T-helper 22 cell (primary cell): ENCODE measurements around the gene AFMID.
"Not testable (repeated sequence)": the region's sequence is repeated elsewhere in the genome, so short reads cannot be mapped to it uniquely, and the experiment has no call there.

Experiments used
- DNase-seq: peaks from one replicate; pipeline ENCODE4 v3.0.0-alpha.2; 2020; ENCODE audit warnings: low read depth

The AFMID gene, protein sequence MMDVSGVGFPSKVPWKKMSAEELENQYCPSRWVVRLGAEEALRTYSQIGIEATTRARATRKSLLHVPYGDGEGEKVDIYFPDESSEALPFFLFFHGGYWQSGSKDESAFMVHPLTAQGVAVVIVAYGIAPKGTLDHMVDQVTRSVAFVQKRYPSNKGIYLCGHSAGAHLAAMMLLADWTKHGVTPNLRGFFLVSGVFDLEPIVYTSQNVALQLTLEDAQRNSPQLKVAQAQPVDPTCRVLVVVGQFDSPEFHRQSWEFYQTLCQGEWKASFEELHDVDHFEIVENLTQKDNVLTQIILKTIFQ

DNA sequence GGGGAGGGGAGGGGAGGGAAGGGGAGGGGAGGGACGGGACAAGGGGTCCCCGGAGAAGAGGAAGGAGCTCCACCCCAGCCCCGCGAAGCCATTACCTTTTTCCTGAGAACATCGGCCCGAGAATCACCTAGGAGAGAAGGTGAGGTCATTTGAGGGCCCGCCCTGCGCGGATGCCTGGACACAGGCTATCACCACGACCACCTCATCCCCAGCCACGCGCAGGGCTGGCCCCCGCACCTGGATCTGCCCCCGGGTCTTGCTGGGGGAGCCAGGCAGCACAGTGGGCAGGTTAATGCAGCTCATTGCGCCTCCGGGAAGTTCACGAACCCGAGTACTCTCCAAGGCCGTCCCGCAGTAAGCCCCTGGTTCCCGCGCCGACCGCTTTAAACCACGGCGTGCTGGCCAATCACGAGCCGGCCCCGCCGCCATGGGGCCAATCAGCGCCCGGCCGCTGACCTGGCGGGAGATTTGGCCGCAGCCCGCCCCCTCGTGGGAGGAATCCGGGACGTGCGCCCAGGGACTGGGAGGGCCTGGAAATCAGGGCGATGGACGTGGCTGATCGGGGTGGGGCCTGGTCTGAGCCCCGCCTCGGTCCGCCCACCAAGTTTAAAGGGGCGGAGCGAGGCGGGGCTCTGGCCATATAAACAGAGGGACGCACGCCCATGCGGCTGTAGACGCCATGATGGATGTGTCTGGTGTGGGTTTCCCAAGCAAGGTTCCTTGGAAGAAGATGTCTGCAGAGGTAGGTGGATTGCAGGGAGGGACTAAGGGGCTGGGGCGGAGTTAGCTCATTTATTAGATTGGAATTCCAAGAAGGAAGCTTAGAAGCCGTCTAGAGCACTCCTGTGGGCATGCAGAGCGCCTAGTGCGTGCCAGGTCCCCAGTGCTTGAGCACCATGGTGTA, at the start of gene AFMID, which contains the start of gene TK1:
Gene AFMID, plus strand, starts transcription at position 671 of the 904 bp plus-strand sequence. Its CDS starts 9 bp downstream, at position 680.
Gene TK1, minus strand, starts transcription at position 361 of the 904 bp plus-strand sequence. Its CDS starts 58 bp downstream, at position 303.
- peak; percentile 64 for DNase-seq

DNA sequence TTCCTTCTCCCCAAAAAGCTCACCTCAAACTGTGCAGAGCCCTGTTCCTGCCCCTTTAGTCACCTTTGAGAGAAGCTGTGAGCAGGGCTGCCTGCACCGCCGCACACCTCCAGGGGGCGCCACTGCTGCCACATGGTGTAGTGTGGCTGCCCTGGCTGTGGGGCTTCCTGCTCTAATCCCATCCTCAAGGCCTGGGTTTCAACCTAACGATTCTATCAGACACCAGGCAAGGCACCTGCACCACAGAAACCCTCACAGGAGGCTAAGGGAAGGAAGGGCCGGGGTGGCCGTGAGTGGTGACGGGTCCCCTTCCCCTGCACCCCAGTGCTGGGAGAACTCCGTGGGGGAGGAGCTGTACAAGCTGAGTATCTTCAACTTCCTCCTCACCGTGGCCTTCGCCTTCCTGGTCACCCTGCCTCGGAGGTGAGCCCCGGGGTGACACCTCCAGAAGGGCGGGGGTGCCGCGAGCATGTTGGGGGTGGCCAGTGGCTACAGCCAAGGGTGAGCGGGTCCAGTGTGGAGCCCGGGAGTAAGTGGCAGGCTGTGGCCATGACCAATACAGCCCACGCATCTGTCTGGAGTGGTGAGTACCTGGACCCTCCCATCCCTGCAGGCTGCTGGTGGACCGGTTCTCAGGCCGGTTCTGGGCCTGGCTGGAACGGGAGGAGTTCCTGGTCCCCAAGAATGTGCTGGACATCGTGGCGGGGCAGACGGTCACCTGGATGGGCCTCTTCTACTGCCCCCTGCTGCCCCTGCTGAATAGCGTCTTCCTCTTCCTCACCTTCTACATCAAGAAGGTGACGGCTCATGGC, 49.6 kb upstream of the AFMID start:
- no peak for DNase-seq

DNA sequence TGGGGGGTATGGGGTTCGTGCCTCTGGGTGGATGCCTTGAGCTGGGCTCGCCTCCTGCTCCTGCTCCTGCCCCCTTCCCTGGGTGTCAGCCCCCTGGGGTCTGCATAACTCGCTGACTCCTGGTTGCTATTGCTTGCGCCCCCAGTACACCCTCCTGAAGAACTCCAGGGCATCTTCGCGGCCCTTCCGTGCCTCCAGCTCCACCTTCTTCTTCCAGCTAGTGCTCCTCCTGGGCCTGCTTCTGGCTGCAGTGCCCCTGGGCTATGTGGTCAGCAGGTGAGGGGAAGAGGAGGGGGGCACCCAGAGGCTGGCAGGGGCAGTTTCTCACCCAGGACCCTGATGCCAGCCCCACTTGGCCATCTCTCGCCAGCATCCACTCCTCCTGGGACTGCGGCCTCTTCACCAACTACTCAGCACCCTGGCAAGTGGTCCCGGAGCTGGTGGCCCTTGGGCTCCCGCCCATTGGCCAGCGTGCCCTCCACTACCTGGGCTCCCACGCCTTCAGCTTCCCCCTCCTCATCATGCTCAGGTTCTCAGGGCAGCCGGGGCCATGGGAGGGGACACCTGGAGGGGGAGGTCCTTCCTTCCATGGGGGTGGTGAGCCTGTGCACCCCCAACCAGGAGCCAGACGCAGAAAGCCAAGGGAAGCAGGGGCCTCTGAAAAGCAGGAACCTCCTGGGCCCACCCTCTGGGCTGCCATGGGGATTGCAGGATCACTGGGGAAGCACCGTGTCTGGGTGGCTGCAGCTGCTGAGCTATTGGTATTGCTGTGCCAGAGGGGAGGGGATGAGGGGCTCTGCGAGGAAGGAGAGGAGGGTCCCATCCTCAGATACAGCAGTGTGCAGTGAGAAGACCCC, 48.7 kb upstream of the AFMID start:
- DNase-seq = no peak

DNA sequence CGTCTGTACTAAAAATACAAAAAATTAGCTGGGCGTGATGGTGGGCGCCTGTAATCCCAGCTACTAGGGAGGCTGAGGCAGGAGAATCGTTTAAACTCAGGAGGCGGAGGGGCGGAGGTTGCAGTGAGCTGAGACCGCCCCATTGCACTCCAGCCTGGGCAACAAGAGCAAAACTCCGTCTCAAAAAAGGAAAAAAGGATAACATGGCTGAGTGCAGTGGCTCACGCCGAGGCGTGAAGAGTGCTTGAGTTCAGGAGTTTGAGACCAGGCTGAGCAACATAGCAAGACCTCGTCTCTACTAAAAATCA, 47.3 kb upstream of the AFMID start:
- DNase-seq = not testable (repeated sequence)

DNA sequence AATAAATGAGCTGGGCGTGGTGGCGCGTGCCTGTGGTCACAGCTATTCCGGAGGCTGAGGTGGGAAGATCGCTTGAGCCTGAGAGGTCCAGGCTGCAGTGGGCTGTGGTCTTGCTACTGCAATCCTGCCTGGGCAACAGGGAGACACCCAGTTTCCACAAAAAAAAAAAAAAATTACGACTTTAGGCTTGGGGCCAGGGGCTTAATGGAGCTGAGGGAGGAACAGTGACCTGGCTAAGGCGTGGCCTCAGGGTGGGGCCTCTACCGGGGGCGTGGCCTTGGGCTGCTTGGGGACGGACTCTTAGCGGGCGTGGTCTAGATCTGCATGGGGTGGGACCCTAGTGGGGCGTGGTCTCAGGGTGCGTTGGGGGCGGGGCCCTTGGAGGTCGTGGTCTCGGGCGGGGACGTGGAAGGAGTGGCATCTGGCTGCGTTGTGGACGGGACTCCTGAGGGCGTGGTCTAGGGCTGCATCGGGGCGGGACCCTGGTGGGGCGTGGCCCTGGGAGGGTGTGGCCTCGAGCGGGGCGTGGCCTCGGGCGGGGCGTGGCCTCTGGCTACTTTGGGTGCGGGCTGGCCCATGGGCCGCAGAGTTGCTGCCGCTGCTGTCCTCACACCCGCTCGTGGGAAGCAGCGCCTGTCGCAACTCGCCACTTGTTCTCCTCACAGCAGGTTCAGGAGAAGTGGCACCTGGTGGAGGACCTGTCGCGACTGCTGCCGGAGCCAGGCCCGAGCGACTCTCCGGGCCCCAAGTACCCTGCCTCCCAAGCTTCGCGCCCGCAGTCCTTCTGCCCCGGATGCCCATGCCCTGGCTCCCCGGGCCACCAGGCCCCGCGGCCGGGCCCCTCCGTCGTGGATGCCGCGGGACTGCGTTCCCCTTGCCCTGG, 46.8 kb upstream of the AFMID start:
- peak; percentile 92 for DNase-seq

GRCh38 chr17:78141437-78142118, 45.6 kb upstream of the AFMID start:
- DNase-seq = no peak

DNA sequence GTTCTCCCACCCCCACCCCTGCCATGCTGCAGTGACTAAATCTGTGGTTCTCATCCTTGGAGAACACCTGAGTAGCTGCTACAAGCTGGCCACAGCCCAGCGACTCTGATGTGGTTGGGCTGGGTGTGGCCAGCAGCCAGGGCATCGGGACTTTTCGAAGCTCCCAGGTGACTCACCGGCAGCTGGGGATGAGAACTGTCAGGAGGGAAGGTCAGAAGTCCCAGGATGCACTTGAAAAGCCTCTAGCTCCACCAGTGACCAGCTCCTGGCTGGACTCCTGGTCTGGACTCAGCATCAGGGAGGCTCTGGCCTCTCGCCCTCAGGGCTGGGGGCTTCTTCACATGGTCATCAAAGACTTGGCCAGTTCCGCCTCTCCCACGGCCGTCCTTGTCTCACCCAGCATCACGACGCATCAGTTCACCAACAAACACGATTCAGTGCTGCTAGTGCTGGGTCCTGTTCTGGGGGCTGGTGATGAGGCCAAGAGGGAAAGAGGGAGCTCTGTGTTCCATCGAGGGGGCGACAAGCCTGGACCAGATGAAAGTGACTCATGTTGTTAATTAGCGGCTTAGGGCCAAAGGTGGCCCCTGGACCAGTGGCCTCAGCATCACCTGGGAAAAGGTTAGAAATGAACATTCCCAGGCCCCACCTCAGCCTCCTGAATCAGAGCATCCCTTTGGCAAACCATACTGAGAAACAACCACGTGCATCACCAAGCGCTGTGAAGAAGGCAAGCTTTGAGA, 44.9 kb upstream of the AFMID start:
- no peak for DNase-seq

- no peak for DNase-seq
Measured at GRCh38 chr17:78143214-78144146, 43.7 kb upstream of the AFMID start.

GRCh38 chr17:78144147-78144719, 42.9 kb upstream of the AFMID start:
- no peak for DNase-seq

GRCh38 chr17:78144736-78145641, 42.2 kb upstream of the AFMID start:
- no peak for DNase-seq

GRCh38 chr17:78146471-78146869, 40.7 kb upstream of the AFMID start:
- DNase-seq = no peak

DNA sequence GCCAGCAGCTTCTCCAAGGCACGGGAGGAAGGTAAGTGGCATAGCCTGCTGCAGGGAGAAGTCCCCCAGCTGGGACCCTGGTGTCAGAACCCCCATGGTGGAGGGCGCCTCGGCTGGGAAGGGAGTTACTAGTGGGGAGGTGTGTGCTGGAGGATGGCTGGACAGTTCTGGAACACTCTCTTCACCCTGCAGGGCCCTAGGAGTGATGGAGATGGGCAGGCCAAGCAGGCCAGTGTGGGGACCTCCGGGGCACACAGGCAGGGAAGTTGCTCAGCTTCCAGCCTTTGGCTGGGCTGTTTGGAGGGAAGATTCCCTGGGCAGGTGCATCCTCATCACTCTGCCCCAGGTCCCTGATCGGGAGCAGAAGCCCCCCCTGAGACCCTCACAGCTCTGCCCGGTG, 40.3 kb upstream of the AFMID start:
- no peak for DNase-seq

DNA sequence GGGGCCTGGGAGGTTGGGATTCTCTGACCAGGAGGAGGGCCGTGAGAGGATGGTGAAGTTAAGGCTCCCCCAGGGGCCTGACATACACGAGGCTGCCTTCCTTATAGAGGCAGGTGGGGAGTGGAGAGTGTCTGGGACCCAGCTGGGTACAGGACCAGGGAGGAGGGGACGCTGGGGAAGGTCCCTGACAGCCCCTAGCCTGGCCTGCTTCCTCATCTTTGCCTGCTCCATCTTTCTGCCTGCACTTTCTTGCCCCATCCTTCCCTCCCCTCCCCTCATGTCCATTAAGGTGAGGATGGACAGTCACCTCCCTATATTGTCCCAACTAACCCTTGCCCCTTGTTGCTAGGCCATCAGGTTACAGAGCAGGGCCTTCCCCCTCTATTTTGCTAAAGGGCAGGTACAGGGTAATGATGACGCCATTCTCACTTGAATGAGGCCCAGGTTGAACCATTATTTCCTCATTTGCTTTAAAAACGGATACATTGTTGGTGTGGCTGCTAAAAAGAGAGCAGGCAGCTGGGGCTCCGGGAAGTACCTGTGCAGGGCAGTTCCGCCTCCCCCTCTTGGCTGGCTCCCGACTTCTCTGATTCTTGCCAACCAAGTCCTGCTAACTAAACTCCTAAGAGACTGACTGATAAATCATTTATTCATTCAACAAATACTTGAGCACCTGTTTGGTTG, 39.7 kb upstream of the AFMID start:
- DNase-seq = no peak

DNA sequence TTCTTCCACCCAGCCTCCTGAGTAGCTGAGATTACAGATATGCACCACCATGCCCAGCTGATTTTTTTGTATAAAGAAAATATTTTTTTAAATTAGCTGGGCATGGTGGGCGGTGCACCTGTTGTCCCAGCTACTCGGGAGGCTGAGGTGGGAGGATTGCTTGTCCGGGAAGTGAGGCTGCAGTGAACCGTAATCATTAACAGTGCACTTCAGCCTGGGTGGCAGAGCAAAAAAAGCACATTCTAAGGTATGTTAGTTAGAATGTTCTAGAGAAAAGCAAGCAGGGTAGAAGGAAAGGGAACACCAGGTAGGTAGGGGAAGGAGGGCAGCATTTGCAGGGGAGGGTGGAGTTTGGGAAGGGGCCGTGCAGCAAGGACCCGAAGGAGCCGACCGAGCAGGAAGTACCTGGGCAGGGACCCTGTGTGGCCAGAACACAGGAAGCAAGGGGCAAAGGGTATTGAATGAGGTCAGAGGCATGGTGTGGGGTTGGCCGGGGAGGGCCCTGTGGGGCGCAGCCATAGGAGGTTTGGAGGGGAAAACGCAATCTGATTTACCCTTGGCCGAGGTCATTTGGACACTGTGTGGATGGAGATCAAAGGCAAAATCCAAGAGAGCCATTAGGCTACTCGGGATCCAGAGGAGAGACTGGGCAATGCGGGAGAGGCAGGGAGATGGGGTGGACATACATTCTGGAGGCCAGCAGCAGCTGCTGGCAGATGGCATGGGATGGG, 38.7 kb upstream of the AFMID start:
- DNase-seq = no peak

GRCh38 chr17:78151514-78152008, 35.6 kb upstream of the AFMID start:
- no peak for DNase-seq
